Osteoblast (primary cell): ENCODE results near the gene MEF2B. TPM values are rescaled to one million over a fixed set of nuclear protein-coding genes. Genes with fewer than 3 reads are reported as not detected.
"Not testable (repeated sequence)": the region's sequence is repeated elsewhere in the genome, so short reads cannot be mapped to it uniquely, and the experiment has no call there.

Experiments used
- DNase-seq: peaks from one replicate; pipeline ENCODE4 v3.0.0; 2011; ENCODE audit warnings: low spot score, mixed read lengths; ENCODE audit not compliant: insufficient read length; ENCODE audit errors: missing footprints
- H2AFZ ChIP-seq: 2 replicates; pipeline ENCODE4 v1.6.0; 2011; ENCODE audit warnings: mild to moderate bottlenecking, low read length
- H3K27ac ChIP-seq: 2 replicates; pipeline ENCODE4 v1.5.1; 2011; ENCODE audit warnings: mild to moderate bottlenecking, low read depth, low read length, moderate library complexity
- H3K27me3 ChIP-seq: 2 replicates; pipeline ENCODE4 v1.6.0; 2012; ENCODE audit warnings: mild to moderate bottlenecking, control low read depth, inconsistent platforms, low read length, moderate library complexity; ENCODE audit not compliant: insufficient read depth
- H3K36me3 ChIP-seq: 2 replicates; pipeline ENCODE4 v1.5.1; 2011; ENCODE audit warnings: mild to moderate bottlenecking, low read length, control low read depth, moderate library complexity; ENCODE audit not compliant: insufficient read depth
- H3K4me1 ChIP-seq: 2 replicates; pipeline ENCODE4 v1.5.1; 2011; ENCODE audit warnings: mild to moderate bottlenecking, low read length, control low read depth, moderate library complexity; ENCODE audit not compliant: insufficient read depth
- H3K4me2 ChIP-seq: 2 replicates; pipeline ENCODE4 v1.6.0; 2011; ENCODE audit warnings: mild to moderate bottlenecking, low read length; ENCODE audit not compliant: insufficient read depth
- H3K4me3 ChIP-seq: fragments of 200-600 bp; sonication (generic); 3 replicates; pipeline ENCODE4 v1.5.1; 2012; ENCODE audit warnings: mild to moderate bottlenecking, low read length, inconsistent platforms; ENCODE audit not compliant: insufficient read depth
- H3K79me2 ChIP-seq: 2 replicates; pipeline ENCODE4 v1.6.0; 2012; ENCODE audit warnings: mild to moderate bottlenecking, low read length, control low read depth, inconsistent platforms; ENCODE audit not compliant: insufficient read depth
- H3K9me3 ChIP-seq: 2 replicates; pipeline ENCODE4 v1.5.1; 2011; ENCODE audit warnings: low read depth, low read length, control low read depth
- H4K20me1 ChIP-seq: 2 replicates; pipeline ENCODE4 v1.6.0; 2012; ENCODE audit warnings: mild to moderate bottlenecking, low read length, control low read depth; ENCODE audit not compliant: insufficient read depth
- total RNA-seq: library from RNA; depleted of rRNA; stranded (reverse); fragments of >200 nt; gene quantifications from 2 replicates; pipeline ENCODE4 v1.2.3, GENCODE V29; 2012
- TF ChIP-seq, protein P1 (sequence below): IDR thresholded peaks from 2 replicates; pipeline ENCODE4 v1.5.1; 2011; ENCODE audit warnings: mild to moderate bottlenecking, low read depth, low read length, moderate library complexity; ENCODE audit errors: extremely low read depth

MEF2B gene
- total RNA-seq, 1 donor, result 0.36 TPM

DNA sequence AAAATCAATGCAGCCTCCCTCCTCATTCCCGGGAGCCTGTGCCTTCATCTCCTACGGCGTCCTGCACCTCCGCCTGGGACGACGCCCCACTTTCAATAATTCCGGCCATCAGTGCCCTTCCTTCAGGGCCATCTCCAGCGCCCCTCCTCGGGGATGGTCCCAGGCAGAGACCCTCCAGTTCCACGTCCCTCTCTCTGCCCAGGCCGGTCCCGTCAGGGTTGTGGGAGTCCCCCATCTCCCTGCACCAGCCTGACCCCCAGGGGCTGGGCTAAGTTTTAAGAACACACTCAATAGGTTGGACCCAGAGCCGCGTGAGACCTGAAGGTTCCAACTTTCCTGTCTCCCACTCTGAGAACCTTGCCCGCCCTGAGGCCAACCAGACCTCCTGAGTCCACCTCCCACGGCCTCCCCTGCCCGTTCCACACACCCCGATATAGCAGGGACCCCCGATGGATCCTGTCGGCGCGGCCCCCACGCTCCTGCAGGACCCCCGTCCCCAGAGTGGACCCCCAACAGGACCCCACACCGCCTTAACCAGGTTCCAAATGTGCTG lies 32.4 kb downstream of the MEF2B start:
- Histone ChIP-seq H3K4me2 (peak overlapping the region; percentile 99), H3K36me3 (no peaks in the 10 kb centered on the region), H2AFZ (peak overlapping the region; percentile 100), H3K79me2 (peaks cover 13% of the 10 kb centered on the region), H3K27me3 (no peaks in the 10 kb centered on the region), H4K20me1 (no peaks in the 10 kb centered on the region), H3K27ac (peak overlapping the region; percentile 90), H3K4me1 (peaks cover 8% of the 10 kb centered on the region), H3K4me3 (peak overlapping the region; percentile 99), H3K9me3 (no peaks in the 10 kb centered on the region)
- DNase-seq, result peak; percentile 41
- TF ChIP-seq, protein P1, sequence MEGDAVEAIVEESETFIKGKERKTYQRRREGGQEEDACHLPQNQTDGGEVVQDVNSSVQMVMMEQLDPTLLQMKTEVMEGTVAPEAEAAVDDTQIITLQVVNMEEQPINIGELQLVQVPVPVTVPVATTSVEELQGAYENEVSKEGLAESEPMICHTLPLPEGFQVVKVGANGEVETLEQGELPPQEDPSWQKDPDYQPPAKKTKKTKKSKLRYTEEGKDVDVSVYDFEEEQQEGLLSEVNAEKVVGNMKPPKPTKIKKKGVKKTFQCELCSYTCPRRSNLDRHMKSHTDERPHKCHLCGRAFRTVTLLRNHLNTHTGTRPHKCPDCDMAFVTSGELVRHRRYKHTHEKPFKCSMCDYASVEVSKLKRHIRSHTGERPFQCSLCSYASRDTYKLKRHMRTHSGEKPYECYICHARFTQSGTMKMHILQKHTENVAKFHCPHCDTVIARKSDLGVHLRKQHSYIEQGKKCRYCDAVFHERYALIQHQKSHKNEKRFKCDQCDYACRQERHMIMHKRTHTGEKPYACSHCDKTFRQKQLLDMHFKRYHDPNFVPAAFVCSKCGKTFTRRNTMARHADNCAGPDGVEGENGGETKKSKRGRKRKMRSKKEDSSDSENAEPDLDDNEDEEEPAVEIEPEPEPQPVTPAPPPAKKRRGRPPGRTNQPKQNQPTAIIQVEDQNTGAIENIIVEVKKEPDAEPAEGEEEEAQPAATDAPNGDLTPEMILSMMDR, result no peak

DNA sequence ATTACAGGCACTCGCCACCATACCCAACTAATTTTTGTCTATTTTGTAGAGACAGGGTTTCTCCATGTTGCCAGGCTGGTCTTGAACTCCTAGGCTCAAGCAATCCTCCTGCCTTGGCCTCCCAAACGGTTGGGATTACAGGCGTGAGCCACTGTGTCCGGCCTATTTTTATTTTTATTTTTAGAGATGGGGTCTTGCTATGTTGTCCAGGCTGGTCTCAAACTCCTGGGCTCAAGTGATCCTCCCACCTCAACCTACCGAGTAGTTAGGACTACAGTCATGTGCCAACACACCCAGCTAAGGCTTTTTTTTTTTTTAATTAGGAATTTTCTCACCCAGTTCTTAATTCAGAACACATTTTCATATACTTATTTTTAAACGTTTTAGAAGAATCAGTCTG lies 34.4 kb downstream of the MEF2B start:
- H3K4me1 ChIP-seq, H2AFZ ChIP-seq, H3K27me3 ChIP-seq, H4K20me1 ChIP-seq, H3K27ac ChIP-seq, H3K4me2 ChIP-seq, DNase-seq, H3K36me3 ChIP-seq, H3K9me3 ChIP-seq, H3K4me3 ChIP-seq: not testable (repeated sequence)
- H3K79me2 ChIP-seq, result peaks cover 13% of the 10 kb centered on the region

DNA sequence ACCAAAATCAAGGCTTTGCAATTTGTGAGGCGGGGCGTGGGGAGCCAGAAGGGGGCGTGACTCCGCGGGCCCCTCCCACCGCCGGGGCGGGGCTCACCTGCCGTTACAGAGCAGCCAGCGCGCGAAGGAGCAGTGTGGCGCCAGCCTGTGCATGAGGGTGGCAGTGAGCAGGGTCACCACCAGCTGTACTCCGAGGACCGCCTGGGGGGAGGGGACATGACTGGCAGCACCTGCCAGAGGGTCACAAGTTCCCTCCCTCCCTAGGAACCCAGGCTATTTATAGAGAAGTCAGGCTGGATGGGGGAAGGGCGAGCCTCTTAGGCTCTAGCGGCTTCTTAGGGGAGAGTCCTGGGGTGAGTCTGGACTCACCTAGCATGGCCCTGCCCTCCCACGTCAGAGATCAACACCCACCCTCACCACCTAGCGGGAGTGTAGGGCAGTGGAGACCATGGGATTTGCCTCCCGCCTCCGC lies 35.3 kb downstream of the MEF2B start:
- TF ChIP-seq, protein P1, result no peak
- Histone ChIP-seq H3K4me1 (peaks cover 8% of the 10 kb centered on the region), H3K4me3 (no peak overlapping the region), H3K79me2 (peaks cover 13% of the 10 kb centered on the region), H3K36me3 (no peaks in the 10 kb centered on the region), H3K4me2 (no peak overlapping the region), H4K20me1 (no peaks in the 10 kb centered on the region), H3K9me3 (peaks cover 3% of the 10 kb centered on the region), H3K27ac (no peak overlapping the region), H3K27me3 (no peaks in the 10 kb centered on the region), H2AFZ (no peak overlapping the region)
- DNase-seq, result no peak

DNA sequence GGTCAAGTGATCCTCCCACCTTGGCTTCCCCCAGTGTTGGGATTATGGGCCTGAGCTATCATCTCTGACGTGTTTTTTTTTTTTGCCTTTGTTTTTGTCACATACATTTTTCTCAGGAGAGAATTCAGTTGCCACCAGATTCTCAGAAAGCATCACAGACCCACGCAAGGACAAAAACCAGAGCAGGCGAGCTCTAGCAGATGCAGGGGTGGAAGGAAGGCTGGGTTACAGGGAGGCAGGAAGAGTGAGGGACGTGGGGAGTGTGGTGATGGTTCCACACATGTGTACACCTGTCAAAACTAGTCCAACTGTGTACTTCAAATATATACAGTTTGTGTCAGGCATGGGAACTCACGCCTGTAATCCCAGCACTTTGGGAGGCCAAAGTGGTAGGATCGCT lies 36.1 kb downstream of the MEF2B start:
- Histone ChIP-seq H3K27me3 (no peaks in the 10 kb centered on the region), H3K79me2 (peaks cover 13% of the 10 kb centered on the region)

More for the DNA sequence above, 36.1 kb downstream of the MEF2B start:
- no peak overlapping the region for H3K4me3 ChIP-seq
- no peak overlapping the region for H2AFZ ChIP-seq
- peaks cover 3% of the 10 kb centered on the region for H3K9me3 ChIP-seq
- H3K4me2 ChIP-seq, result no peak overlapping the region
- H4K20me1 ChIP-seq, result no peaks in the 10 kb centered on the region
- DNase-seq, result no peak
- no peak overlapping the region for H3K27ac ChIP-seq
- TF ChIP-seq, protein P1, result no peak
- H3K4me1 ChIP-seq, result peaks cover 8% of the 10 kb centered on the region
- H3K36me3 ChIP-seq, result no peaks in the 10 kb centered on the region
